ENCODE results near the gene NFIB.

NFIB gene

GRCh38 chr9:14189578-14189977, 124.4 kb downstream of the NFIB start:
- Histone ChIP-seq H3K4me1 (no peaks in the 10 kb centered on the region), H3K9me3 (replicated peaks in 1 of 11) (no peaks in the 10 kb centered on the region)
- TF ChIP-seq Cebpa-rat (IDR thresholded peaks at IDR 0.05), result no peak

GRCh38 chr9:14189146-14189545, 124.8 kb downstream of the NFIB start:
- Histone ChIP-seq H4K20me1 (no peaks in the 10 kb centered on the region), H3K4me2 (no peak overlapping the region), H3K4me3 (no peak overlapping the region), H3K27me3 (no peaks in the 10 kb centered on the region), H3K4me1 (no peaks in the 10 kb centered on the region), H3K9me3 (replicated peaks in 1 of 11) (no peaks in the 10 kb centered on the region), H3K9ac (no peak overlapping the region), H3K36me3 (no peaks in the 10 kb centered on the region), H3K27ac (no peak overlapping the region)
- no peak for TF ChIP-seq Cebpa-rat (IDR thresholded peaks at IDR 0.05)

More at GRCh38 chr9:14189578-14189977, 124.4 kb downstream of the NFIB start:
- Histone ChIP-seq H3K4me3 (no peak overlapping the region), H3K27me3 (no peaks in the 10 kb centered on the region), H3K36me3 (no peaks in the 10 kb centered on the region), H4K20me1 (no peaks in the 10 kb centered on the region), H3K27ac (no peak overlapping the region), H3K9ac (no peak overlapping the region), H3K4me2 (no peak overlapping the region)

- no peaks in the 10 kb centered on the region for H3K9me3 ChIP-seq (replicated peaks in 1 of 11)
- TF ChIP-seq Cebpa-rat (IDR thresholded peaks at IDR 0.05), result no peak
- no peaks in the 10 kb centered on the region for H3K4me1 ChIP-seq
- H4K20me1 ChIP-seq, result no peaks in the 10 kb centered on the region
- H3K27me3 ChIP-seq, result no peaks in the 10 kb centered on the region
- H3K4me3 ChIP-seq, result no peak overlapping the region
- no peak overlapping the region for H3K4me2 ChIP-seq
- H3K27ac ChIP-seq, result no peak overlapping the region
- no peak overlapping the region for H3K9ac ChIP-seq
- H3K36me3 ChIP-seq, result no peaks in the 10 kb centered on the region
Observed at GRCh38 chr9:14188538-14188937, 125.4 kb downstream of the NFIB start.

- no peak overlapping the region for H3K4me3 ChIP-seq
- H3K4me1 ChIP-seq, result peaks cover 0 to 2% (median 0%) of the 10 kb centered on the region in 10 experiments; a peak in 2 of 20 replicates
- no peak overlapping the region for H3K4me2 ChIP-seq
- no peak overlapping the region for H3K9ac ChIP-seq
- no peak overlapping the region for H3K27ac ChIP-seq
- no peaks in the 10 kb centered on the region for H4K20me1 ChIP-seq
- no peak for TF ChIP-seq Cebpa-rat (IDR thresholded peaks at IDR 0.05)
- no peaks in the 10 kb centered on the region for H3K36me3 ChIP-seq
- H3K9me3 ChIP-seq (replicated peaks in 1 of 11), result no peaks in the 10 kb centered on the region
- no peaks in the 10 kb centered on the region for H3K27me3 ChIP-seq
Observed at GRCh38 chr9:14188011-14188410, 125.9 kb downstream of the NFIB start.

- peaks cover 0 to 4% (median 0%) of the 10 kb centered on the region in 10 experiments; a peak in 2 of 20 replicates for H3K4me1 ChIP-seq
- no peaks in the 10 kb centered on the region for H3K9me3 ChIP-seq (replicated peaks in 1 of 11)
- no peaks in the 10 kb centered on the region for H3K27me3 ChIP-seq
- no peaks in the 10 kb centered on the region for H3K36me3 ChIP-seq
- no peaks in the 10 kb centered on the region for H4K20me1 ChIP-seq
- no peak for TF ChIP-seq Cebpa-rat (IDR thresholded peaks at IDR 0.05)
- no peak overlapping the region for H3K27ac ChIP-seq
- H3K4me3 ChIP-seq, result no peak overlapping the region
- no peak overlapping the region for H3K9ac ChIP-seq
- H3K4me2 ChIP-seq, result no peak overlapping the region
Observed at GRCh38 chr9:14186096-14186495, 127.8 kb downstream of the NFIB start.

GRCh38 chr9:14185016-14185415, 128.9 kb downstream of the NFIB start:
- no peak overlapping the region for H3K4me3 ChIP-seq
- H3K9me3 ChIP-seq (replicated peaks in 1 of 11), result no peaks in the 10 kb centered on the region
- H3K4me2 ChIP-seq, result no peak overlapping the region
- no peak for TF ChIP-seq Cebpa-rat (IDR thresholded peaks at IDR 0.05)
- no peak overlapping the region for H3K27ac ChIP-seq
- H4K20me1 ChIP-seq, result no peaks in the 10 kb centered on the region
- no peaks in the 10 kb centered on the region for H3K36me3 ChIP-seq
- no peak overlapping the region for H3K9ac ChIP-seq
- peaks cover 0 to 4% (median 0%) of the 10 kb centered on the region in 10 experiments; a peak in 2 of 20 replicates for H3K4me1 ChIP-seq
- no peaks in the 10 kb centered on the region for H3K27me3 ChIP-seq

GRCh38 chr9:14183001-14183400, 130.9 kb downstream of the NFIB start:
- H3K4me3 ChIP-seq, result no peak overlapping the region
- H3K27ac ChIP-seq, result no peak overlapping the region
- H3K4me1 ChIP-seq, result peaks cover 0 to 4% (median 0%) of the 10 kb centered on the region in 10 experiments; a peak in 2 of 20 replicates
- no peaks in the 10 kb centered on the region for H3K27me3 ChIP-seq
- H3K4me2 ChIP-seq, result no peak overlapping the region
- H3K36me3 ChIP-seq, result no peaks in the 10 kb centered on the region
- TF ChIP-seq Cebpa-rat (IDR thresholded peaks at IDR 0.05), result no peak
- H3K9me3 ChIP-seq (replicated peaks in 1 of 11), result no peaks in the 10 kb centered on the region
- no peak overlapping the region for H3K9ac ChIP-seq
- no peaks in the 10 kb centered on the region for H4K20me1 ChIP-seq

GRCh38 chr9:14180960-14181537, 132.9 kb downstream of the NFIB start:
- Histone ChIP-seq H3K36me3 (no peaks in the 10 kb centered on the region), H3K4me3 (no peak overlapping the region), H3K27ac (no peak overlapping the region), H3K4me1 (peaks cover 0 to 4% (median 0%) of the 10 kb centered on the region in 10 experiments; a peak in 2 of 20 replicates), H3K27me3 (no peaks in the 10 kb centered on the region), H4K20me1 (no peaks in the 10 kb centered on the region), H3K9ac (no peak overlapping the region), H3K9me3 (replicated peaks in 1 of 11) (no peaks in the 10 kb centered on the region), H3K4me2 (no peak overlapping the region)
- TF ChIP-seq Cebpa-rat (IDR thresholded peaks at IDR 0.05), result no peak

GRCh38 chr9:14180093-14180959, 133.6 kb downstream of the NFIB start:
- no peak overlapping the region for H3K4me3 ChIP-seq
- TF ChIP-seq Cebpa-rat (IDR thresholded peaks at IDR 0.05), result no peak
- no peak overlapping the region for H3K9ac ChIP-seq
- H3K4me2 ChIP-seq, result no peak overlapping the region
- H3K4me1 ChIP-seq, result peaks cover 0 to 4% (median 0%) of the 10 kb centered on the region in 10 experiments; a peak in 2 of 20 replicates
- H3K9me3 ChIP-seq (replicated peaks in 1 of 11), result no peaks in the 10 kb centered on the region
- no peaks in the 10 kb centered on the region for H4K20me1 ChIP-seq
- H3K27ac ChIP-seq, result no peak overlapping the region
- H3K36me3 ChIP-seq, result no peaks in the 10 kb centered on the region
- H3K27me3 ChIP-seq, result no peaks in the 10 kb centered on the region

Data from BLaER1 treated with 17β-estradiol and CSF1 and Interleukin-3, amounts not matched to agents 10 nM and 100 nM (cell line).